Measurements from ENCODE around the gene AMH.

The AMH gene

GRCh38 chr19:2288818-2289713 lies 39.9 kb downstream of the AMH start:
- DNase-seq = no peak

GRCh38 chr19:2289714-2290435 lies 40.8 kb downstream of the AMH start:
- peak; percentile 40 for DNase-seq

- no peak for DNase-seq
Observed at GRCh38 chr19:2290441-2291184, 41.5 kb downstream of the AMH start.

GRCh38 chr19:2291185-2291751 lies 42.1 kb downstream of the AMH start:
- DNase-seq = no peak

GRCh38 chr19:2294687-2295335 lies 45.7 kb downstream of the AMH start:
- DNase-seq = no peak

GRCh38 chr19:2296141-2296540 lies 47.0 kb downstream of the AMH start:
- DNase-seq = no peak

- DNase-seq = no peak
Observed at GRCh38 chr19:2300533-2300932, 51.4 kb downstream of the AMH start.

All from stimulated activated CD4-positive, alpha-beta T cell treated with anti-CD3 and anti-CD28 coated beads, Interleukin-4, amount 100 ng/mL, for 1 hour (primary cell).